Measurements from ENCODE around the gene TSSC4.
A peak's percentile ranks its signal among the peaks of the same experiment; 100 is the strongest.

The TSSC4 gene

DNA sequence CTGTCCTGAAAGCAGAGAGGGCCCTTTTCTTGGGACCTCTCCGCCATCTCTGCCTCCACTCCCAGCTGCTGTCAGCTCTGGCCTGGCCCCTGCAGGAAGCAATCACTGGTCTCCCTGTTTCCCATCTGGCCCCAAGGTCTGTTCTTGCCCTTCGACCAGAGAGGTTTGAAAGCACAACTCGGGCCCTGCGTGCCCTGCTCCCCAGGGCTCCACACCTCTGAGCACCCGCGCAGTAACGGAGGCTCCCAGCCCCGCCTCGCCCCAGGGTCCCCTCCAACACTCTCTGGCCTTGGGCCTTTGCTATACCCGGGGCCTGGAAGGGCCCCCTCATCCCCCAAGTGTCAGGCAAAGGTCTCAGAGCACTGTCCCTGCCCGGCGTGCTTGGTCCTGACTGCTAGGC, 31.2 kb upstream of the TSSC4 start:
- no peak for DNase-seq (ENCODE audit: low read depth in 3 of 3)

- no peak for DNase-seq (ENCODE audit: low read depth in 3 of 3)
Measured at GRCh38 chr11:2369896-2370295, 30.7 kb upstream of the TSSC4 start.

GRCh38 chr11:2374456-2375201, 25.9 kb upstream of the TSSC4 start:
- DNase-seq (ENCODE audit: low read depth in 3 of 3) = no peak

DNA sequence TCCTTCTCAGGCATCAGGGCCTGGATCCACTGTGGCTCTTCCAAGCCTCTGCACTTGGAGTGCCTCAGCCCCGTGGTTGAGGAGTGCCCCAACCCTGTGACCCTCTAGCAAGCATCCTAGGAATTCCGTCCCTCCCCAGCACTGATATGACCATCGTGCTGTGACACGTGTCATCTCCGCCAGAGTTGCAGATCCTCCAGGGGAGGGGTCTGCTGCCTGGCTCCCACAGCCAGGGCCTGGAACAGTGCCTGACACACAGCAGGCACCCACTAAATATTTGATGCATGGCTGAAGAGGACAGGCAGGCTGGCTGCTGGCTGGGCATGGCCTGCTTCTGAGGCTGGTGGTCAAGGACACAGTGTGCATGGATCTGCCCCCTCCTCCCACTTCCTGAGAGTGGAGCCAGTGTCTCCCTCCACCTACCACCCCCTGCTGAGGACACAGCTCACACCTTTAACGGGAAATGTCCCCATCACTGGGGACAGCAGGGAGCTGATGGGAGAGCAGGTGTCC, 25.2 kb upstream of the TSSC4 start:
- no peak for DNase-seq (ENCODE audit: low read depth in 3 of 3)

DNA sequence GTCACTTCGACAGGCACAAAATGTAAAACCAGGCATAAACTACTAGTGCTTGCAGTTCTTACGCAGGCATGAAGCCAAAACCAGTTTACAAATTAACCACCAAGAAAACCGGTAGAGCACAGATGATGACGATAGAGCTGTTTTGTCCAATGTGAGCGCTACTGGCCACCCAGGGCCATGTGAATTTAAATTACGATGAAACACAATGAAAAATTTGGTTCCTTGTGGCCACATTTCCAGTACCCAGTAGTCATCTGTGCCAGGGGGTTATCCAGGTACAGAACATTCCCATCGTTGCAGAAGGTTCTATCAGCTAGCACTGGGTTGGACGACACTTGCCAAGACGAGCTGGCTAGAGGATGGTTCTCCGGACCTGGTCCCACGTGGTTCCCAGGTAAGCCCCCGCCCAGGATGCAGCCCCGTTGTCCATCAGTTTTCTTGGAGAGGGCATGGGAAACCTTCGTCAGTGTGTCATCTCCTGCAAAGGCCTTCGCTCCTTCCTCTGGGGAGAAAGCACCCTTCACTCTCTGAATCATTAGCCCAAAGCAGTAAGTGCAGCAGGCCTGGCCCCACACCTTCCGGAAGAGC, 24.5 kb upstream of the TSSC4 start:
- DNase-seq (ENCODE audit: low read depth in 3 of 3) = no peak

DNA sequence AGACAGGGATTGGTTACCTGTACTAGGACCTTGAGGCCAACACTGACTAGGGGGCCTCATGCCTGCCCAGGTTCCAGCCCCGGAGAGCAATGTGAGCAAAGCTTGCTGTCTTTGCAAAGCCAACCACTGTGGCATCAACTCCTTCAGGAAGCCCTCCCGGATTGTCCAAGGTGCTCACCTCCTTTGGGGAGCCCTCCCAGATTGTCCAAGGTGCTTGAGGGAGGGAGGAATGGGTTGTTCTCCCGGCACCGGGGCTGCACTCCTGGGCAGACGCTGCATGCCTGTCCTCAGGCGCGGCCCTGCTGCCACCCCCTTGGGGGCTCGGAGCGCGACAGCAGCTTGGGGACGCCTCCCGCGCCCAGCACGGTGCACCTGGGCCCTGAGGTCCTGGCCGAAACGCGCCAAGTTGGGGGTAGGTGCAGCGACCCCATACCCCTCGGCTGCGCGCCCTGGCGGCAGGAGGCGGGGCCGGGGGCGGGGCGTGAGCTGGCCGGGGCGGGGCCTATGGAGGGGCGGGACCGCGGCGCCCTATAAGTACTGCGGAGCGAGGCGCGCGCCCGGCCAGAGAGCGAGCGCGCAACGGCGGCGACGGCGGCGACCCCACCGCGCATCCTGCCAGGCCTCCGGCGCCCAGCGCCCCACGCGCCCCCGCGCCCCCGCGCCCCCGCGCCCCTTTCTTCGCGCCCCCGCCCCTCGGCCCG, 23.6 kb upstream of the TSSC4 start, which contains the start of gene CD81:
Gene CD81 (plus strand): TSS at position 560 of the 701 bp plus-strand sequence. CDS start 240 bp downstream, outside the sequence.
- peak; percentile 43 to 59 (median 56) for DNase-seq (ENCODE audit: low read depth in 3 of 3)

DNA sequence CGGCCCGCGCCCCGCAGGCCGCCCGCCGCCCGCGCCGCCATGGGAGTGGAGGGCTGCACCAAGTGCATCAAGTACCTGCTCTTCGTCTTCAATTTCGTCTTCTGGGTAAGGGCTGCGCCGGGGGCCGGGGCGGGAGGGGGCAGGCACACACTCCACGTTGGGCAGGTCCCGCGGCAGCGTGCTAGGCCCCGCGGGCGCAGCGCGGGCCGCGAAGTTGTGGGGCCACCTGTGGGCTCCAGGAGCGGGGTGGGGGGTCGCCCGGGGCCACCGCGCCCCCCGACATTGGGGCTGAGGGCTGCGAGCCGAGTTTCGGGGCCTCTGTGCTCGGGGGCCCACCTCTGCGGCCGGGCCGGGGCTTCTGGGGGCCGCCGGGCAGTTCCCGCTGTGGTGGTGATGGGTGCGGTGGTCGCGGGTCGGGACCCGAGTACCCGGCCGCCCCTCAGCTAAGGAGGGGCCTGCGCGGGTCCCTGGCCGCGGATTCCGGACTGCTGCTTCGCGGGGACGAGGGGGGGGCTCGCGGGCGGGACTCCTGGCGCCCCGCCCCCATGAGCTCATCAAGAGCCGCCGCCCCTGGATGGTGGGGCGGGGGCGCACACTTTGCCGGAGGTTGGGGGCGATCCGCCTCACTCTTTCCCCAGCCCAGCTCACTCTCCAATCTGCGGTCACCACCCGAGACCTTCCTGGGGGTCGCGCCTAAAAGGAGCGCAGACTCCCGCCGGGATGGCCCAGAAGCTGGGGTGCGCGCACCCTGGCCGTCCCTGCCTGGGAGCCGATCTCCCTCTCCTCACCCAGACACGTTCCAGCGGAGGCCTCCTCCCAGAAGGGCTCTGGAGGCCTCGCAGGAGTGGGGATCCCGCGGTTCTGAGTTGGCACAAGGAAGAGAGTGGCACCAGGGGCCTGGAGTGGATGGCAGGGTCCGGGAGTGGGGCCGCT, 22.8 kb upstream of the TSSC4 start:
- peak; percentile 43 to 58 (median 57) for DNase-seq (ENCODE audit: low read depth in 3 of 3)

- no peak for DNase-seq (ENCODE audit: low read depth in 3 of 3)
Measured at GRCh38 chr11:2378527-2379210, 21.9 kb upstream of the TSSC4 start.

DNA sequence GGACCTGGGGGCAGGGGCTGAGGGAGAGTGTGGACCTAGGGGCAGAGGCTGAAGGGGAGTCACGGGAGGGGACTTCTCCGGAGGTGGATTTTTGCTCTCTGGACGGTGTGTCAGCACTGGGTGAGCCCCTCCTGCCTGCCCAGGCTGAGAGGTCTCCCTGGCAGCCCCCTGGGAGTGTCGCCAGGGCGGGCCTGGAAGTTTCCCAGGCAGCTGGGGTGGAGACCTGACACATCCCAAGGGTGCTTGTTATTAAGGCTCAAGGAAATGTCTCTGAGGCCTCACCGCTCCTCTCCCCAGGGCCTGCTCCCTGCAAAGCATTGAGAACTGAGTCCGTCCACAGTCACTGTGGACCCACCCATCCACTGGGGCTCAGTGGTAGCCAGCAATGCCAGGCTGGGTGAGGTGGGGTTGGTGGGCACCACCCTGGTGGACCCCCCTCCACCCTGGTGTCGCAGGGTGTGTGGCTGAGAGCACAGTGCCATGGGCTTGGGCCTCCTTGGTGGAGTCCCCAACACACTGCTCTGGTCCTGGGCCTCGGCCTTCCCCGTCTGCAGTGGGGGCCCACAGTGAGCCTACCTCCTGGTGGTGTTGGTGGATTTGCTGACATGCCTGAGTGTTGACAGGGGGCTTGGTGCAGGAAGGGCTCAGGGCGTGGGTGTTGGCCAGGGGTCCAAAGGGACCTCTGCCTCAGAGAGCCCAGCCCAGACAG, 20.9 kb upstream of the TSSC4 start:
- no peak for DNase-seq (ENCODE audit: low read depth in 3 of 3)

DNA sequence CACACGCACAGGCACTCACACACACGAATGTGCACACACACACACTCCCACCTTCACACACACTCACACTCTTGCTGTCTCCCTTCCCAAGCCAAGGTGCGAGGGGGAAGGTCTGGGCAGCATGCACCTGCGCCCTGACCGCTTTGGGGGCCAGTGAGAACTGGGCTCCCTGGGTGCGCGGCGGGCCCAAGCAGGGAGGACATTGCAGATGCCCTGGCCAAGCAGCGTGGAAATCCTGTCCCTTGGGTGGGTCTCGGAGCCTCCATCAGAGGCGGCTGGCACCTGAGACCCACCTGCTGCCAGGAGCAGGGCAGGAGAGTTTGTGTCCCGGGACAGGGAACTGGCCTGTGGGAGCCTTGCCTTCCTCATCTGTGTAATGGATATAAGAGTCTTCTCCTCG, 20.2 kb upstream of the TSSC4 start:
- no peak for DNase-seq (ENCODE audit: low read depth in 3 of 3)

DNA sequence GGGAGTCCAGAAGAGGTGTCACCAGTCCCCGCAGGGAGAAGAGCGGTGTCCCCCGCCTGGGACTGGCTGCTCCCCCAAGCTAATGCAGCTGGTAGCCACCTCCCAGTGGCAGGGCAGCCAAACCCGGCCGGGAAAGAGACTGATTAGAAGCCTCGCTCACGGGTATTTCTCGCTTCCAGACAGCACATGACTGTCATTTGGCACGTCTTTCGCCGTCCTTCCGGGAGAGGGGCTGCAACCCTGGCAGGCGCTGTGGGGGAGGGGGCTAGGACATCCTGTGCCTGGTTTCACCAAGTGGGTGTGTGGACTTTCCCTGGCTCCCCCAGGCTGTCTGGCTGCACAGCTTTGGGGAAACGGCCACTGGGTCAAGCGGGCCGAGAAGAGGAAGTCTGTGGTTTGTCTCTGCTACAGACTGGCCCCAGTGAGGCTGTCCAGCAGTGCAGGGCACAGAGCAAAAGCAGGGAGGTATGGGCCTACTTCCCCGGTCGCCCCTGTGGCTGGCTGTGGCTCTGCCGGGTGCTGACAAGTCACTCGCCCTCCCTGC, 19.7 kb upstream of the TSSC4 start:
- DNase-seq (ENCODE audit: low read depth in 3 of 3) = no peak

DNA sequence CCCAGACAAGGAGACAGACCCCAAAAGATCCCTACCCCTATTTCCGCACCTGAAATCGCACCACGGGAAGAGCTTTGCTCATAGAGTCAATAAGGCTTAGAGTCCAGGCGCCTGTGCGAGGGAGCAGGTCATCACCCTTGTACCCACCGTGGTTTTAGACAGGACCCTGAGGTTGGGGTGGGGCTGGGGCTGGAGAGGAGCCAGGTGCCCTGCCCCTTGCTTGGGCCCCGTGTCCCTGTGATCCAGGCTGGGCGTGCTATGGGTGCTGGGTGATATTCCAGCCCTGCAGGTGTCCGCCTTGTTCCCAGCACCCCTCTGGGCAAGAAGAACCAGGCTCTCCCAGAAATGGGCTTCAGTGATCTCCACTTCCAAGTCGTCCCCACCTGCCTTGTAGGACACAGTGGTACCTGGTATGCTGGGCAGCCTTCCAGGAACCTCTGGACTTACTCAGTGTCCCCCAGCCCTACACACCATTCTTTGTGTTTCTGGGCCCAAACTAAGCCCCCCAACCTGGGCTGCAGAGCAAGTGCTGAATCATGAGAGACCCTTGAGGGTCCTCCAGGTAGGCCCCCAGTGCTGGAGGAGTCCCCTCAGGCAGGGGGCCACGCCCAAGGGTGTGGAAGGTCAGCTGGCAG, 18.9 kb upstream of the TSSC4 start:
- DNase-seq (ENCODE audit: low read depth in 3 of 3) = no peak

DNA sequence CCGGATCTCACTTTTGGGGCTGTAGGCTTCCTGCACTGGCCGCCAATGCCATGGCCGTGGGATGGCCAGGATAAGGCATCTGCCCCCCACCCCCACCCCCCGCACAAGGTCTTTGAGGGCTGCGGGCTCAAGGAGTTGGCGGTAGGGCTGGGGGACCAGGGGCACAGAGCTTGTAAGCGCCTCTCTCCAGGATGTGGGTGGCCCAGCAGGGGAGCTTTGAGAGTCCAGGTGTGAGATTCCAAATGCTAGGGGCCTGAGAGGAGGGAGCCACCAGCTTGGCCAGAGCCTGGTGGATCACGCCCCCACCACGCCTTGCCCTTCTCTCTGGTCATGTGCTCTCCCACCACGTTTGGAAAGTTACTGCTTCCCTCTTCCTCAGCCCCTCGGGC, 18.4 kb upstream of the TSSC4 start:
- no peak for DNase-seq (ENCODE audit: low read depth in 3 of 3)

DNA sequence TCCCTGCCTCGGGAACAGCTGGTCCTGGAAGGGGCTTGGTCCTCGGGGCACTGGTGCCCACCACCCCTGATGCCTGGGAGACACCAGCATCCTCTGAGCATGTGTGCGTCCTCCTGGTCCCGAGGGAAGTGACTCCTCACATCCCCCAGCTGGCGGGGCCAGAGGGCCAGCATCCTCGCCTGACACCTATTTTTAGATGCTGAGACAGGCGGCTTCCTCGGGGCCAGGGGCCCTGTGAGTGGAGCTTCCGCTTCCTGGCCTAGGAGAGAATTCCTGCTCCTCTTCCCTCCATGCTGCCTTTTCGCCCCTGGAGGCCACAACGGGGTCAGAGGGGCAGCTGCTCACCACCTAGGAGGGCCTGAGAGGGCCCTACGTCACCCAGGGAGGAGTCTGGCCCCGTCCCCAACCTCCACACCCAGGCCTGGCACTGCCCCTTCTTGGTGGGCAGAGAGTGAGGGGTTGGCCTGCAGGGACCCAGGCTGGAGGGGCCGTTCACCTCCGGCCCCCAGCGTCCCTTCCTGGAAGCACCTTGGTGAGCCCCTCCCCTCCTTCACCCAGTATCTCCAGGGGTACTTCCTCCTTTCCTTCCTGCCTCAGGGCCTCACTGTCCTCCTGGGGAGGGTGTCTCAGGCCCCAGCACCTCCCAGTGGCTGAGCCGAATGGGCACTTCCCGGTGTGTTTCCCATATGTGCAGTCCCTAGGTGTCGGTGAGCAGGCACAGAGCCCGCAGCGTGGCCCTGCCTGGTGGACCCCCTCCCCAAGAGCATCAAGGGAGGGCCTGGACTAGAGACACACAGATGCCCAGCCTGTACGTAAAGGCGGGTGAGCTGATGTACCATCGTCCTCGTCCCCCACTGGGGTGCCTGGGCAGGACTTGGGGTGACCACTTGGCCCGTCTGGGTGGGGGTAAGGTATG, 17.4 kb upstream of the TSSC4 start:
- DNase-seq (ENCODE audit: low read depth in 3 of 3) = no peak

DNA sequence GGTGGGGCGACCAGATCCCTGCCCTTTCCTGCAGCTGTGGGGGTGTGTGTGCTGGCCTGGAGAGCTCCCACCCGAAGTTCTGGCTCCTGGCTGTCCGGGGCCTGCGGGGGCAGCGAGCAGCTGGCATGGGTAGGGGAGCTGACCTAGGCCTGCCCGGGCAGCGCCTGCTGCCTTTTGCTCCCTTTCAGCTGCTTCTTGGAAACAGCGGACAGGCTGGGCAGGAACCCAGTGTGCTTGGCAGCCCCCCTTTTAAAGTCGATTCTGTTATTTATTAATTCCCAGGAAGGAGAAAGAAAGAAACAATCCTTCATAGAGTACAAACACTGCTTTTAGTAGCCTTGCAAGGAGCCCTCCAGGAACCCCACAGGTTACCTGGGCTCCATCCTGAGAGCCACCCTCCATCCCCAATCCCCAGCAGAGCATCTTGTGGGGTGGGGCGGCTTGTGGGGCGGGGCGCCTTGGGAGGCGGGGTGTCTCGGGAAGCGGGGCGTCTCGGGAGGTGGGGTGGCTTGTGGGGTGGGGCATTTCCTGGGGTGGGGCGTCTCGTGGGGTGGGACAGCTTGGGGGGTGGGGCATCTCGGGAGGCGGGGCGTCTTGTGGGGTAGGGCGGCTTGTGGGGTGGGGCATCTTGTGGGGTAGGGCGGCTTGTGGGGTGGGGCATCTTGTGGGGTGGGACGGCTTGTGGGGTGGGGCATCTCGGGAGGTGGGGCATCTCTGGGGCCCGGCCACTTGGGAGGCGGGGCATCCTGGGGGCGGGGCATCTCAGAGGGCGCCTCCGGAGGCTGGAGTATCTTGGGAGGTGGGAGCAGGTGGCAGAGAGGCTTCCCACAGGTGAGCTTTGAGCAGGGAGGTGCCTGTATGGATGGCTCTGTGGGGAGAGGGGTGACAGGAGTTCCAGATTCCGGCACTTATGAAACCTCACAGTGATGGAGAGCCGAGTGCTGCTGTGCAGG, 16.4 kb upstream of the TSSC4 start:
- no peak for DNase-seq (ENCODE audit: low read depth in 3 of 3)

DNA sequence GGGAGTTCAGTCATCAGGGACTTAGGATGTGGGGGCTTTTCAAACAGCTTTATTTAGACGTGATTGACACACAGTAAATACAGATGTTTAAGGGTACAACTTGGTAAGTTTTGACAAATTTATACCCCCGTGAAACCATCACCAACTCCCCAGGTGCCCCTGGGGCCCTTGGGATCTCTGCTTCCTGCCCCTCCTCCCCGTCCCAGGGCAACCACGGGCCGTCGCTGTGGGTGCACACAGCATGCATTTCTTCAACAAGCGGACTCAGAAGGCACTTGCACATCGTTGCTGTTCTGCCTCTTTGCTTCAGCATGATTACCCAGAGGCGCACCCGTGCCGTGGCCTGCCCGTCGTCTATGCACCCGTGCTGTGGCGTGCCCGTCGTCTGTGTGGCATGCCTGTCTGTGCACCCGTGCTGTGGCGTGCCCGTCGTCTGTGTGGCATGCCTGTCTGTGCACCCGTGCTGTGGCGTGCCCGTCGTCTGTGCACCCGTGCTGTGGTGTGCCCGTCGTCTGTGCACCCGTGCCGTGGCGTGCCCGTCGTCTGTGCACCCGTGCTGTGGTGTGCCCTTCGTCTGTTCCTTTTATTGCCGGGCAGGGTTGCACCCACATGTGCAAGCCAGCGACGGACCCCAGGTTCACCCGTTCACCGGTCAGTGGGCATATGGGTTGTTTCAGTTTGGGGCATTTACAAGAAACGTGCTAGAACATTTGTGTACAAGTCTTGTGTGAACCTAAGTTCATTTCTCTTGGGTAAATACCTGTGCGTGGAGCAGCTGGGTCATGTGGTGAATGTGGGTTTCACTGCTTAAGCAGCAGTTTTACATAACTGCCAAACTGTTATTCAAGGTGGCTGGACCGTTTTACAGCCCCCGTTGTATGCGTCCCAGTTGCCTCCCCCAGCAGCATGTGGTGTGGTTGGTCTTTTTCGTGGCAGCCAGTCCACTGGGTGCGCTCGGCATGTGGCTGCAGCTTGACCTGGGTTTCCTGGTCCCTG, 15.1 kb upstream of the TSSC4 start:
- DNase-seq (ENCODE audit: low read depth in 3 of 3) = no peak
